ENCODE measurements around the gene KRTAP12-2.
A peak's percentile ranks its signal among the peaks of the same experiment; 100 is the strongest.

KRTAP12-2 gene

GRCh38 chr21:44666401-44667320 lies at the start of gene KRTAP12-2:
KRTAP12-2 (minus strand) TSS chr21:44666927; CDS start chr21:44666886, 41 bp downstream.
- no peak for DNase-seq

GRCh38 chr21:44714905-44715304 lies 48.2 kb upstream of the KRTAP12-2 start:
- DNase-seq = no peak

- DNase-seq = no peak
Measured at GRCh38 chr21:44713846-44714245, 47.1 kb upstream of the KRTAP12-2 start.

GRCh38 chr21:44713130-44713529 lies 46.4 kb upstream of the KRTAP12-2 start:
- DNase-seq = no peak

- DNase-seq = no peak
Measured at GRCh38 chr21:44712203-44713028, 45.7 kb upstream of the KRTAP12-2 start.

- DNase-seq = no peak
Measured at GRCh38 chr21:44711327-44712202, 44.8 kb upstream of the KRTAP12-2 start, which contains the start of gene TSPEAR. TSPEAR (minus strand) TSS chr21:44711572; CDS start chr21:44711514, 58 bp downstream.

- DNase-seq = no peak
Measured at GRCh38 chr21:44710756-44711326, 44.1 kb upstream of the KRTAP12-2 start.

GRCh38 chr21:44710294-44710665 lies 43.6 kb upstream of the KRTAP12-2 start:
- DNase-seq = no peak

GRCh38 chr21:44709426-44710293 lies 42.9 kb upstream of the KRTAP12-2 start:
- peak; percentile 20 to 39 for DNase-seq

- no peak for DNase-seq
Measured at GRCh38 chr21:44708866-44709425, 42.2 kb upstream of the KRTAP12-2 start.

- no peak for DNase-seq
Measured at GRCh38 chr21:44708213-44708865, 41.6 kb upstream of the KRTAP12-2 start.

GRCh38 chr21:44706706-44707581 lies 40.2 kb upstream of the KRTAP12-2 start:
- DNase-seq = no peak

GRCh38 chr21:44706026-44706705 lies 39.4 kb upstream of the KRTAP12-2 start:
- no peak for DNase-seq

GRCh38 chr21:44704636-44705001 lies 37.9 kb upstream of the KRTAP12-2 start:
- DNase-seq = no peak

GRCh38 chr21:44703731-44704635 lies 37.3 kb upstream of the KRTAP12-2 start:
- DNase-seq = no peak

GRCh38 chr21:44702973-44703730 lies 36.4 kb upstream of the KRTAP12-2 start:
- DNase-seq = no peak
